SK-N-SH (cell line): Measurements from ENCODE around the gene GDI2. TPM values are rescaled to one million over a fixed set of nuclear protein-coding genes. Genes with fewer than 3 reads are reported as not detected.

ENCODE experiments used
- CTCF ChIA-PET: fragments of 300-600, 350-600 bp; formaldehyde crosslinking; extraction: SDS; loops from one replicate; lab custom pipeline; 2021; lab: Yijun Ruan, JAX
- POLR2A ChIA-PET: fragments of 350-600 bp; sonication (Branson Sonifier 250); formaldehyde crosslinking; extraction: SDS; loops from one replicate; lab custom pipeline; 2020; ENCODE audit warnings: antibody characterized with exemption, inconsistent platforms; lab: Yijun Ruan, JAX
- DNase-seq: peaks from one replicate; pipeline ENCODE4 v3.0.0; 2012
- H2AFZ ChIP-seq: fragments of 200-600 bp; sonication (generic); 2 replicates; pipeline ENCODE4 v1.8.1; 2016; ENCODE audit warnings: antibody characterized with exemption, mild to moderate bottlenecking, low read depth
- H3F3A ChIP-seq: fragments of 200-600 bp; sonication (generic); replicated peaks from 2 replicates; pipeline ENCODE3; 2016; ENCODE audit warnings: antibody characterized with exemption, mild to moderate bottlenecking; ENCODE audit not compliant: insufficient read depth
- H3K27ac ChIP-seq, 2 experiments: fragments of 200-500 bp in 1 of 2; fragments of 200-600 bp in 1 of 2; sonication (Bioruptor generic) in 1 of 2; sonication (generic), shearing (Covaris generic) in 1 of 2; 2 replicates each; pipeline versions ENCODE4 v1.5.1 to v1.6.1; 2014 to 2016; ENCODE audit warnings: low read depth in 2 of 2, inconsistent platforms in 1 of 2, low read length in 1 of 2, mild to moderate bottlenecking in 1 of 2, mixed read lengths in 1 of 2
- H3K27me3 ChIP-seq: fragments of 200-600 bp; sonication (generic), shearing (Covaris generic); 2 replicates; pipeline ENCODE4 v1.6.1; 2016; ENCODE audit warnings: mixed run types; ENCODE audit not compliant: insufficient read depth
- H3K36me3 ChIP-seq, 2 experiments: fragments of 200-500 bp in 1 of 2; fragments of 200-600 bp in 1 of 2; sonication (Bioruptor generic) in 1 of 2; sonication (generic) in 1 of 2; replicated peaks in 1 of 2; 2 replicates each; pipeline versions ENCODE3 to v1.5.1; 2014 to 2016; ENCODE audit warnings: low read length in 1 of 2, mild to moderate bottlenecking in 1 of 2; ENCODE audit not compliant: insufficient read depth in 2 of 2, control insufficient read depth in 1 of 2
- H3K4me1 ChIP-seq, 2 experiments: fragments of 200-500 bp in 1 of 2; fragments of 200-600 bp in 1 of 2; sonication (Bioruptor generic) in 1 of 2; sonication (generic), shearing (Covaris generic) in 1 of 2; 2 replicates each; pipeline versions ENCODE4 v1.5.1 to v1.6.1; 2014 to 2016; ENCODE audit warnings: low read depth in 1 of 2, low read length in 1 of 2, mixed run types in 1 of 2; ENCODE audit not compliant: insufficient read depth in 2 of 2, control insufficient read depth in 1 of 2
- H3K4me2 ChIP-seq: fragments of 200-600 bp; sonication (generic), shearing (Covaris generic); 2 replicates; pipeline ENCODE4 v1.6.1; 2017; ENCODE audit warnings: mixed run types
- H3K4me3 ChIP-seq, 2 experiments: fragments of 200-500 bp in 1 of 2; fragments of 200-600 bp in 1 of 2; sonication (Bioruptor generic) in 1 of 2; sonication (generic), shearing (Covaris generic) in 1 of 2; 2 replicates each; pipeline versions ENCODE4 v1.5.1 to v1.8.1; 2014 to 2016; ENCODE audit warnings: low read depth in 2 of 2, inconsistent platforms in 1 of 2, low read length in 1 of 2, mild to moderate bottlenecking in 1 of 2, mixed read lengths in 1 of 2, moderate library complexity in 1 of 2
- H3K79me2 ChIP-seq: fragments of 200-600 bp; sonication (generic); 2 replicates; pipeline ENCODE4 v1.8.1; 2017; ENCODE audit warnings: mild to moderate bottlenecking; ENCODE audit not compliant: insufficient read depth
- H3K9ac ChIP-seq: fragments of 200-600 bp; sonication (generic); 2 replicates; pipeline ENCODE4 v1.6.1; 2017; ENCODE audit warnings: mixed run types
- H3K9me2 ChIP-seq: fragments of 200-600 bp; sonication (generic); 2 replicates; pipeline ENCODE4 v1.6.1; 2017; ENCODE audit warnings: mixed run types
- H3K9me3 ChIP-seq: fragments of 200-600 bp; sonication (generic); 2 replicates; pipeline ENCODE4 v1.6.1; 2017; ENCODE audit warnings: mixed run types, mild to moderate bottlenecking, moderate library complexity
- H4K20me1 ChIP-seq: fragments of 200-600 bp; sonication (generic); 2 replicates; pipeline ENCODE4 v1.6.1; 2017; ENCODE audit warnings: mild to moderate bottlenecking, mixed run types; ENCODE audit not compliant: insufficient read depth
- CTCF ChIP-seq: fragments of 200-600 bp; sonication (generic); IDR thresholded peaks from 2 replicates; pipeline ENCODE4 v1.6.1; 2017; ENCODE audit warnings: antibody characterized with exemption, mild to moderate bottlenecking, moderate library complexity
- ELF1 ChIP-seq: IDR thresholded peaks from 2 replicates; pipeline ENCODE4 v1.4.0; 2012
- EP300 ChIP-seq, 2 experiments: IDR thresholded peaks; 2 replicates each; pipeline versions ENCODE4 v1.4.0 to v1.6.1; 2012; ENCODE audit warnings: borderline replicate concordance in 1 of 2, low read depth in 1 of 2, low read length in 1 of 2
- FOSL2 ChIP-seq: IDR thresholded peaks from 2 replicates; pipeline ENCODE4 v1.4.0; 2012; ENCODE audit warnings: low read depth, mild to moderate bottlenecking, moderate library complexity, borderline replicate concordance
- FOXM1 ChIP-seq: IDR thresholded peaks from 2 replicates; pipeline ENCODE4 v1.4.0; 2012; ENCODE audit warnings: low read depth, mild to moderate bottlenecking
- GABPA ChIP-seq: IDR thresholded peaks from 2 replicates; pipeline ENCODE4 v1.4.0; 2012; ENCODE audit warnings: low read depth, mild to moderate bottlenecking
- GATA2 ChIP-seq: sonication (generic); formaldehyde crosslinking; IDR thresholded peaks from 2 replicates; pipeline ENCODE4 v1.5.0; 2020; ENCODE audit warnings: mild to moderate bottlenecking, missing genetic modification reagents
- JUND ChIP-seq: IDR thresholded peaks from 2 replicates; pipeline ENCODE4 v1.4.0; 2012
- MEF2A ChIP-seq: IDR thresholded peaks from 2 replicates; pipeline ENCODE4 v1.4.0; 2012; ENCODE audit warnings: low read depth, borderline replicate concordance
- MXI1 ChIP-seq: IDR thresholded peaks from 2 replicates; pipeline ENCODE4 v1.6.1; 2012; ENCODE audit warnings: mild to moderate bottlenecking, low read depth, low read length, improper control_type of control experiment
- NRF1 ChIP-seq: IDR thresholded peaks from 2 replicates; pipeline ENCODE4 v1.6.1; 2012; ENCODE audit warnings: low read depth, mild to moderate bottlenecking, low read length
- POLR2AphosphoS5 ChIP-seq: IDR thresholded peaks from 2 replicates; pipeline ENCODE4 v1.6.1; 2012; ENCODE audit warnings: low read depth, low read length
- TCF12 ChIP-seq: IDR thresholded peaks from 2 replicates; pipeline ENCODE4 v1.4.0; 2012
- WGBS: methylation state at CpG from one replicate; pipeline ENCODE4 v1.1.6; 2017; ENCODE audit warnings: low lambda C conversion rate; 5-methylcytosine and 5-hydroxymethylcytosine counted together
- polyA plus RNA-seq, 3 experiments: library from polyadenylated mRNA; depleted of rRNA; stranded (reverse); fragments of >200 nt; gene quantifications; 2 replicates each; pipeline ENCODE4 v1.2.3, GENCODE V29; 2012
- TF ChIP-seq, protein P1 (sequence below): fragments of 150-350 bp; IDR thresholded peaks from 2 replicates; pipeline ENCODE4 v1.6.1; 2017; ENCODE audit warnings: antibody characterized with exemption, low read length, low read depth, borderline replicate concordance

GDI2 gene
- polyA plus RNA-seq, 1 of the 3 experiments (the other 2 are of a cell fraction): 94.3 TPM

DNA sequence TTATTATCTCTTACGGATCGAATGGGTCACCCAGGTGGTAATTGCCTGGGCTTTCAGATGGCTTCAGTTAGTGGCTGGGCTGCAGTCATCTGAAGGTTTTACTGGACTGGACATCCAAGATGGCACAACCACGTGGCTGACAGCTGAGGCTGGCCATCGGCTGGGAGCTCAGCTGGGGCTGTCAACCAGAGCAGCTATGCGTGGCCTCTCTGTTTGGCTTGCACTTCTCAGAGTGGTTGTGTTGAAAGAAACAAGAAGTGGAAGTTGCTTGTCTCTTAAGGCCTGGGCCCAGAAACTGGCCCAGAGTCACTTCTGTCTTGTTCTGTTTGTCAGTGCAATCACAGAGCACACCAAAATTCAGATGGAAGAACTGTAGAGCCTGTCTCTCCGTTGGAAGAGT lies 5.7 kb upstream of the GDI2 start:
- no peaks in the 10 kb centered on the region for H3K27me3 ChIP-seq
- WGBS: 74% methylated on average over 4 of the region's 6 CpGs
- no peak overlapping the region for H3K27ac ChIP-seq
- H3K9me2 ChIP-seq: no peaks in the 10 kb centered on the region
- H3F3A ChIP-seq: no peaks in the 10 kb centered on the region
- H3K4me2 ChIP-seq: no peak overlapping the region
- ChIA-PET CTCF (interaction anchor here (0.6 to 1.1 kb wide), 2 partner anchors 25 to 723 kb away, joined by 3 read pairs; no protein-coding TSS in a partner anchor), POLR2A (no interaction called here)
- no peaks in the 10 kb centered on the region for H4K20me1 ChIP-seq
- H3K36me3 ChIP-seq: peaks cover 0 to 6% of the 10 kb centered on the region in 2 experiments
- peaks cover 7% of the 10 kb centered on the region in 2 experiments; a peak in 3 of 4 replicates for H3K4me1 ChIP-seq
- H3K9me3 ChIP-seq: no peaks in the 10 kb centered on the region
- no peak overlapping the region for H2AFZ ChIP-seq
- no peak overlapping the region for H3K4me3 ChIP-seq
- no peak overlapping the region for H3K9ac ChIP-seq
- DNase-seq: no peak
- peaks cover 14% of the 10 kb centered on the region for H3K79me2 ChIP-seq
- no peak for TF ChIP-seq FOXM1
- TF ChIP-seq, protein P1, sequence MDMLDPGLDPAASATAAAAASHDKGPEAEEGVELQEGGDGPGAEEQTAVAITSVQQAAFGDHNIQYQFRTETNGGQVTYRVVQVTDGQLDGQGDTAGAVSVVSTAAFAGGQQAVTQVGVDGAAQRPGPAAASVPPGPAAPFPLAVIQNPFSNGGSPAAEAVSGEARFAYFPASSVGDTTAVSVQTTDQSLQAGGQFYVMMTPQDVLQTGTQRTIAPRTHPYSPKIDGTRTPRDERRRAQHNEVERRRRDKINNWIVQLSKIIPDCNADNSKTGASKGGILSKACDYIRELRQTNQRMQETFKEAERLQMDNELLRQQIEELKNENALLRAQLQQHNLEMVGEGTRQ: no peak
- no peak for TF ChIP-seq TCF12
- TF ChIP-seq GABPA: no peak
- TF ChIP-seq MEF2A: no peak
- TF ChIP-seq FOSL2: no peak
- TF ChIP-seq NRF1: no peak
- TF ChIP-seq MXI1: no peak
- TF ChIP-seq JUND: no peak
- no peak for TF ChIP-seq GATA2
- no peak for TF ChIP-seq ELF1
- no peak for TF ChIP-seq EP300 (IDR thresholded peaks at IDR 0.05; ENCODE audit: borderline replicate concordance in 1 of 2, low read depth in 1 of 2, low read length in 1 of 2)
- no peak for TF ChIP-seq POLR2AphosphoS5

DNA sequence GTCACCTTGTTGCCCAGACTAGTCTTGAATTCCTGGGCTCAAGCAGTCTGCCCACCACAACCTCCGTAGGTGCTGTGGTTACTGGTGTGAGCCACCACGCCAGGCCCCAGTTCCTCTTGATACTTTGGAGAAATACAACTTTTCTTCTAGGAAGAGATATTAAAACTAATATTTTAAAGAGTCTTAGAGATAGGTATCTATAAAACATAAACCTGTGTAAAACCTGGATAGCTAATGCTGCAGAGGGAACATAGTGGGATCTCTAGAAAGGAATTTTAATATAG lies 4.8 kb upstream of the GDI2 start:
- DNase-seq: no peak
- H4K20me1 ChIP-seq: no peaks in the 10 kb centered on the region
- TF ChIP-seq GATA2 (no peak), CTCF (no peak)
- H3K27ac ChIP-seq: no peak overlapping the region
- H3K9me2 ChIP-seq: no peaks in the 10 kb centered on the region
- no peak overlapping the region for H3K9ac ChIP-seq
- H3K4me2 ChIP-seq: no peak overlapping the region
- H3F3A ChIP-seq: no peaks in the 10 kb centered on the region
- no peaks in the 10 kb centered on the region for H3K27me3 ChIP-seq
- peaks cover 7% of the 10 kb centered on the region in 2 experiments; a peak in 3 of 4 replicates for H3K4me1 ChIP-seq
- ChIA-PET CTCF (interaction anchor here (0.9 kb wide), 1 partner anchor 56 kb away, joined by 3 read pairs; no protein-coding TSS in a partner anchor), POLR2A (no interaction called here)
- WGBS: 96% methylated on average over 2 of the region's 2 CpGs
- no peak overlapping the region for H2AFZ ChIP-seq
- no peaks in the 10 kb centered on the region for H3K9me3 ChIP-seq
- H3K4me3 ChIP-seq: no peak overlapping the region
- H3K79me2 ChIP-seq: peaks cover 17% of the 10 kb centered on the region
- peaks cover 0 to 6% of the 10 kb centered on the region in 2 experiments for H3K36me3 ChIP-seq
